Pancreas (tissue), 10 donors: ENCODE results near the gene B4GALT4. TPM values are rescaled to one million over a fixed set of nuclear protein-coding genes. Genes with fewer than 3 reads are reported as not detected.

Experiments
- ATAC-seq, 4 donors: fragments of 200-7000 bp; cut with Tn5 transposase; one replicate each; pipeline versions ENCODE4 v1.8.0 to v1.9.1; 2020; ENCODE audit warnings: mild to moderate bottlenecking in 4 of 4, moderate library complexity in 4 of 4
- DNase-seq, 6 donors: peaks; one replicate each; pipeline ENCODE4 v3.0.0-alpha.2; 2020
- FAIRE-seq: peaks from 2 replicates; lab custom pipeline; 2012; peaks lifted over from hg19 to GRCh38; lab: Jason Lieb, UNC
- H3K27ac ChIP-seq, 4 donors: fragments of 200-600 bp; sonication (generic); 1 replicate in 3 of 4; 2 replicates in 1 of 4; pipeline versions ENCODE4 v1.5.0 to v1.8.0; 2020
- H3K27me3 ChIP-seq, 4 donors: fragments of 200-600 bp; one replicate each; pipeline ENCODE4 v1.8.0; 2021
- H3K36me3 ChIP-seq, 3 donors: fragments of 200-600 bp; sonication (generic) in 1 of 3; one replicate each; pipeline versions ENCODE4 v1.5.0 to v1.8.0; 2020 to 2021
- H3K4me1 ChIP-seq, 3 donors: fragments of 200-600 bp; one replicate each; pipeline ENCODE4 v1.8.0; 2021
- H3K4me3 ChIP-seq, 4 donors: fragments of 200-600 bp; sonication (generic) in 2 of 4; one replicate each; pipeline versions ENCODE4 v1.5.0 to v1.8.0; 2020 to 2021
- H3K9me3 ChIP-seq, 4 donors: fragments of 200-600 bp; one replicate each; pipeline ENCODE4 v1.8.0; 2021
- CTCF ChIP-seq, 4 donors: fragments of 200-600 bp; sonication (generic) in 3 of 4; IDR thresholded peaks; one replicate each; pipeline versions ENCODE4 v1.5.0 to v1.8.0; 2021; ENCODE audit warnings: antibody characterized with exemption in 4 of 4
- WGBS, 2 donors: extraction: QIAGEN DNeasy Blood & Tissue Kit; methylation state at CpG; one replicate each; pipeline ENCODE4 v1.1.7; 2013; 5-methylcytosine and 5-hydroxymethylcytosine counted together
- intact Hi-C, 3 donors: fragments of 100-400 bp; cut with DNase I; formaldehyde crosslinking; loops; one replicate each; pipeline versions ENCODE4 v1.11.1 to v1.14.2; 2022
- polyA plus RNA-seq, 2 donors: library from polyadenylated mRNA; stranded (reverse); fragments of 200-250 nt; gene quantifications; one replicate each; pipeline ENCODE4 v1.2.3, GENCODE V29; 2013
- total RNA-seq, 6 donors: library from RNA; stranded (reverse); fragmentation: NEBNext Ultra II Directional in 4 of 6; extraction: Animal tissue kit (Norgen Biotek cat#: 25700) in 4 of 6; gene quantifications; one replicate each; pipeline versions ENCODE4 v1.2.1 to v1.2.4, GENCODE V29; 2021 to 2023
- donor health status: healthy with polysubstance abuse.
- donor health status: DM: no; HTN: no; CAD: no; lungs with moderate emphysema.
- donor health status: DM: no; HTN: no; CAD: no.
- donor health status: control.
- donor health status: control.
- donor health status: Bipolar disorder and iron deficiency.
- donor health status: DM: yes; HTN: yes; CAD: no.
- donor health status: DM: no; HTN: no; CAD: no.
- donor health status: DM: no; HTN: no; CAD: no.
- donor health status: DM: yes; HTN: yes; CAD: no.

The B4GALT4 gene
- total and polyA plus RNA-seq, 8 donors, result 9.1 to 22.9 (median 14.6) TPM

- 93 to 96% methylated on average over 2 of the region's 2 CpGs for WGBS, 2 donors
These were observed 18.8 kb downstream of the B4GALT4 start for GRCh38 chr3:119221779-119222320.

GRCh38 chr3:119220970-119221667 is 19.6 kb downstream of the B4GALT4 start:
- DNase-seq, result no peak
- intact Hi-C loops, result no loop called here
- peak in 1 of 4 donors; percentile 22 for ATAC-seq
- TF ChIP-seq CTCF (IDR thresholded peaks at IDR 0.05), result no peak
- Histone ChIP-seq H3K27ac (peak overlapping the region in 1 of 4 donors; percentile 20), H3K4me1 (no peaks in the 10 kb centered on the region), H3K36me3 (peaks cover 0 to 43% (median 13%) of the 10 kb centered on the region in 3 donors), H3K27me3 (no peaks in the 10 kb centered on the region), H3K4me3 (no peak overlapping the region), H3K9me3 (no peaks in the 10 kb centered on the region)
- no peak for FAIRE-seq
- 47 to 50% methylated on average over 3 of the region's 3 CpGs for WGBS, 2 donors

More at GRCh38 chr3:119221779-119222320, 18.8 kb downstream of the B4GALT4 start:
- no peaks in the 10 kb centered on the region for H3K4me1 ChIP-seq
- TF ChIP-seq CTCF (IDR thresholded peaks at IDR 0.05), result no peak
- peaks cover 0 to 45% (median 10%) of the 10 kb centered on the region in 3 donors for H3K36me3 ChIP-seq
- intact Hi-C loops, result no loop called here
- no peak overlapping the region for H3K27ac ChIP-seq
- FAIRE-seq (no peak), DNase-seq (no peak), ATAC-seq (no peak)
- no peak overlapping the region for H3K4me3 ChIP-seq
- H3K27me3 ChIP-seq, result no peaks in the 10 kb centered on the region
- H3K9me3 ChIP-seq, result no peaks in the 10 kb centered on the region

- FAIRE-seq, result no peak
These were observed 20.5 kb downstream of the B4GALT4 start for GRCh38 chr3:119220198-119220597.

GRCh38 chr3:119219069-119219468 is 21.6 kb downstream of the B4GALT4 start:
- TF ChIP-seq CTCF (IDR thresholded peaks at IDR 0.05), result no peak
- peaks cover 0 to 58% (median 17%) of the 10 kb centered on the region in 3 donors for H3K36me3 ChIP-seq
- ATAC-seq, result peak in 3 of 4 donors; percentile 20 to 55 (median 35)
- DNase-seq, result no peak
- H3K4me3 ChIP-seq, result no peak overlapping the region
- 89 to 90% methylated on average over 4 of the region's 4 CpGs for WGBS, 2 donors
- no peak for FAIRE-seq
- H3K27ac ChIP-seq, result no peak overlapping the region
- H3K4me1 ChIP-seq, result no peaks in the 10 kb centered on the region
- H3K27me3 ChIP-seq, result no peaks in the 10 kb centered on the region
- intact Hi-C loops, result no loop called here
- no peaks in the 10 kb centered on the region for H3K9me3 ChIP-seq

More at GRCh38 chr3:119220198-119220597, 20.5 kb downstream of the B4GALT4 start:
- DNase-seq (no peak), ATAC-seq (no peak)
- H3K4me3 ChIP-seq, result no peak overlapping the region
- no peaks in the 10 kb centered on the region for H3K9me3 ChIP-seq
- intact Hi-C loops, result no loop called here
- peaks cover 0 to 49% (median 12%) of the 10 kb centered on the region in 3 donors for H3K36me3 ChIP-seq
- no peaks in the 10 kb centered on the region for H3K4me1 ChIP-seq
- TF ChIP-seq CTCF (IDR thresholded peaks at IDR 0.05), result no peak
- H3K27ac ChIP-seq, result peak overlapping the region in 1 of 4 donors; percentile 20
- H3K27me3 ChIP-seq, result no peaks in the 10 kb centered on the region
- WGBS, 2 donors, result 75 to 79% methylated on average over 7 of the region's 7 CpGs
